H1 (cell line): ENCODE data around the gene TTC28. TPM values are rescaled to one million over a fixed set of nuclear protein-coding genes. Genes with fewer than 3 reads are reported as not detected.

Source experiments
- CTCF ChIP-seq, 3 experiments: IDR thresholded peaks; 1 replicate in 2 of 3; 2 replicates in 1 of 3; pipeline versions ENCODE4 v1.5.1 to v1.6.1; 2011; ENCODE audit warnings: low read length in 3 of 3, mild to moderate bottlenecking in 3 of 3, inconsistent platforms in 2 of 3, low read depth in 1 of 3, moderate library complexity in 1 of 3; ENCODE audit not compliant: insufficient read depth in 1 of 3; ENCODE audit errors: control extremely low read depth in 1 of 3
- polyA plus RNA-seq, 7 experiments: library from polyadenylated mRNA; depleted of rRNA in 3 of 7; stranded (reverse) in 5 of 7; unstranded in 2 of 7; fragments of >200 nt in 5 of 7; fragments of 200-250 nt in 2 of 7; gene quantifications; 1 replicate in 5 of 7; 2 replicates in 1 of 7; 4 replicates in 1 of 7; pipeline versions ENCODE4 v1.2.1 to v1.2.3, GENCODE V29; 2011 to 2013; ENCODE audit warnings: missing spikeins in 2 of 7, mixed read lengths in 2 of 7
- total RNA-seq: library from RNA; stranded (reverse); fragmentation: NEBNext Ultra II Directional; extraction: Animal tissue kit (Norgen Biotek cat#: 25700); gene quantifications from 2 replicates; pipeline ENCODE4 v1.2.1, GENCODE V29; 2021

The TTC28 gene
- total and polyA plus RNA-seq, 2 of the 8 experiments (the other 6 are each of a cell fraction or from before 2014, with no cell fraction given): 2.6 to 12.6 TPM

GRCh38 chr22:28448625-28449024, 231.0 kb downstream of the TTC28 start (continued):
- TF ChIP-seq CTCF (IDR thresholded peaks at IDR 0.05; ENCODE audit: control extremely low read depth in 1 of 3, insufficient read depth in 1 of 3, low read depth in 1 of 3, low read length in 3 of 3): no peak
